Erythroblast (primary cell): Measurements from ENCODE around the gene TRIO.

Experiments used
- DNase-seq, 2 experiments: peaks; one replicate each; lab custom pipeline; 2025; lab: John Stamatoyannopoulos, UW
- GATA1 ChIP-seq: IDR thresholded peaks from 2 replicates; pipeline ENCODE4 v1.6.1; 2011; ENCODE audit warnings: low read depth, mild to moderate bottlenecking, control low read depth, low read length, moderate library complexity
- POLR2A ChIP-seq: IDR thresholded peaks from 2 replicates; pipeline ENCODE4 v1.6.1; 2011; ENCODE audit warnings: mild to moderate bottlenecking, low read length

TRIO gene

GRCh38 chr5:14223372-14223771, 80.2 kb downstream of the TRIO start:
- TF ChIP-seq GATA1 = no peak
- TF ChIP-seq POLR2A = no peak
- DNase-seq = no peak

DNA sequence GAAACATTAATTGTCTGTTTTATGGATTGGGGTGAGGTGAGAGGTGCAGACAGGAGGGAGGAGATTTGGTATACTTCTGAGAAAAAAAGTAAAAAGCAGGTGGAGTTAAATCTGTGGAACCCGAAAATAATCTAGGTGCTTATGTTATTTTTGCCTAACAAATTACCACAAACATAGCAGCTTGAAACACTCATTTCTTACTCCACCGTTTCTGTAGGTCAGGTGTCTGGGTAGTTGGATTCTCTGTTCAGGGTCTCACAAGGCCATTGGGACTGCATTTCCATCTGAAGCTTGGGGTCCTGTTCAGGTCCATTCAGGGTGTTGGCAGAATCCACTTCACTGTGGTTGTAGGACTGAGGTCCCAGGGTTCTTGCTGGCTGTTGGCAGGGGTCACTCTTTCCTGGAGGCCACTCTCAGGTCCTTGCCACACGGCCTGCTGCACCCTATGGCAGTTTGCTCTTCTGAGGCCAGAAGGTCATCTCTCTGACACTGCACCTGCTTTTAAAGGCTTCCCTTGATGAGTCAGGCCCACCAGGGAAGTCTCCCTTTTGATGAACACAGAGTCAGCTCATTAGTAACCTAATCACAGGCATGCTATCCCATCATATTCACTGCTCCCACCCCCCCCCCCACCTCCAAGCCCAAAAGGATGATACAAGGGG, 82.2 kb downstream of the TRIO start:
- TF ChIP-seq POLR2A (no peak), GATA1 (no peak)
- no peak for DNase-seq

GRCh38 chr5:14226149-14226548, 83.0 kb downstream of the TRIO start:
- TF ChIP-seq GATA1 (no peak), POLR2A (no peak)
- DNase-seq = no peak

DNA sequence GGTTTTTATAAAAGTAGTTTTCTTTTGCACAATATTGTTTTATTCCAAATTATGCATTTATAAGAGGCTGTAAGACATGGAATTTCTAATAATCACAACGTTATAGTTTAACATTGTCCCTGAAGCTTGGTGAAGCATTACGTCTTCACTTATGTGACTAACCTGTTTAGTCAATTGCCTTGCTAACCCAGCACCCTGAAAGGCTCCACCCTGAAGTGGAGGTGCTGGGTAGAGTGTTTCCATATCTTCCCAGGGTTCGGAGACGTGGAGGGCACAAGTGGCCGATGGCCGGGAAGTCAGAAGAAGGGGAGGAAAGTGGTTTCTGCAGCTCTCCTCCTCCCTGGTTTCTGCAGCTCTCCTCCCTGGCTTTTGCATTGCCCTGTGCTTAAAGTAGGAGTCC, 83.4 kb downstream of the TRIO start:
- no peak for DNase-seq
- no peak for TF ChIP-seq GATA1
- no peak for TF ChIP-seq POLR2A

DNA sequence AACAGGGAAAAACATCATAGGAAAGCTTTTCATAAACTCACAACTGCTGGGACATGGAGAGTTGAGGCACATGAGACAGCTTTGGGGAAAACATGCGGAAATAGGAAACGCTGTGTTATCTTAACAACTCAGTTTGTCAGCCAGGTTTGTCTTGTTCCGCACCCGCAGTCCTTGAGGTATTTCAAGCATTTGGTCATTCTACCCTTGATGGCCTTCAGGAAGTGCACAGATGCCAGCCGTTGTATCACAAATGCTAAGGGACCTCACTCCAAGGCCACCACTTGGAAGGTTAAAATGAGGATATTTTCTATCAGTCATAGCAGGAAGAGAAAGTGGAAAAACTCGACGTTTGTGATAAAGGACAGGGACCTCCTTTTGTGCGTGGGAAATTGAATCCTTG, 83.8 kb downstream of the TRIO start:
- no peak for DNase-seq
- TF ChIP-seq GATA1 (no peak), POLR2A (no peak)

DNA sequence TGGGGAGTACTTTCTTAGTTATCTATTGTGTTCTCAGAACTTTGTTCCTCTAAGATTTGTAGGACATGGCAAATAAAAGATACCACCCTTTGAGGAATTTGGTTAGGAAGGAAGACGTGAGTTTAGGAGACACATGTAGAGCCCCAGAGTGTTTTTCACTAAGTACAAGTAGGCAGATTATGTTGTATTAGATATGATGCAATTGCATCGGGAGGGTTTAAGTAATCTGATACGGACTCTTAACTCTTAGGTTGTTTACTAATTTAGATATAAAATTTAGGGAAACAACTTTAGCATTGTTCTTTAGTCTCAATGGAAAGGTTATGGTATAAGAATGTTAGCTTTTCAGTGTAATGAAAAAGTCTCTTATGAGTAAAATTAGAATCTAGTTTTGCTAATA, 84.4 kb downstream of the TRIO start:
- no peak for TF ChIP-seq GATA1
- TF ChIP-seq POLR2A = no peak
- no peak for DNase-seq

DNA sequence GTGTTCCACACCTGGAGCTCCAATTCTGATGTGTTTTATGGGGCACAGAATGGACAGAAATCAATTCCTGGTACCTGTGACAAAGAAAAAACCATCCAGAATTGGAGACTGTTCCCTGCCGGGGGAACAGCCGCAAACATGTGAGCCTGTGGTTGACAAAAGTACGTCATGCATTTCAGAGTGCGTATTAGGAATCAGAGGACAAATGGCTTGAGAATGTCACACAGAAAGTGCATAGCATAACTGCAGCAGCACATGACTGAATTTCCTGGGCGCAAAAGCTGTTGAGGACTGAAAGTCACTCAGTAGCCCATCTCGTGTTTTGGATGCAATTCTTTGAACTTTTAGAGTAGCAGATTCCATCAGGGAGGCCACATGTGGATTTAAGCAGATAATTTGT, 85.1 kb downstream of the TRIO start:
- DNase-seq = no peak
- TF ChIP-seq GATA1 (no peak), POLR2A (no peak)

GRCh38 chr5:14229181-14229580, 86.0 kb downstream of the TRIO start:
- no peak for TF ChIP-seq GATA1
- TF ChIP-seq POLR2A = no peak
- no peak for DNase-seq

DNA sequence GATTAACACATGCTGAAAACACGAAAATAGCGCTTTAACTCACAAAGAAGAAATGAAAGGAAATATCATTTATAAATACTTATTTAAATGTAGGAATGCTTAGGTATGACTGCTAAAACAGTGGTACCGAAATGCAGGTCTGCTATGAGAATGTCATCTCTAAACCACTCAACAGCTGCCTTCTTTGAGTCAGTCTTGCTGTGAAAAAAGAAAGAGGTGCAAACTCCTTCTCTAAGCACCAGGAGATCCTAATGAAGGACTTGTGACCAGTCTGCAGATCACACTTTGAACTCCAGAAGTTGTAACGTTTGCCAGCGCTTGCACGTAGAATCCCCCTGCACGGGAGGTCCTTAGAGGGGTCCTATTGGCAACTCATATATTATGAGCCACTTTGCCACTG, 86.6 kb downstream of the TRIO start:
- no peak for TF ChIP-seq POLR2A
- TF ChIP-seq GATA1 = no peak
- DNase-seq = no peak

GRCh38 chr5:14231156-14231555, 88.0 kb downstream of the TRIO start:
- no peak for DNase-seq
- TF ChIP-seq POLR2A (no peak), GATA1 (no peak)

DNA sequence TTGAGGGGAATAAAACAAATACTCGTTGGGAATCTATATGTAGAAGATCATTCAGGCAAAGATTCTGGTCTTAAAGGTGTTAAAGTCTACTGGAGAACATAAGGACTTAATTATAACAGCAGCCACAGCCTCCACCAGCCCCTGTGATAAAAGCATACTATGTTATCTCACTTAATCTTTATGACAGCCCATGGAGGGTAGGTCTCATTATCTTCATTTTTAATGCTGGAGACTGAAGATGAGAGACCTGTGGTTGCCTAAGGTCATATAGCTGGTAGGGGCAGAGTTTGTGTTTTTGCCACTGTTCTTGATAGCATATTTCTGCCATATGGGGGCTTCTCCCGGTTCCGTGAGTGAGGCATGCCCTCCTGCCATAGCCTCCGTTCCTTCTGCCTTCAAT, 88.7 kb downstream of the TRIO start:
- TF ChIP-seq GATA1 (no peak), POLR2A (no peak)

DNA sequence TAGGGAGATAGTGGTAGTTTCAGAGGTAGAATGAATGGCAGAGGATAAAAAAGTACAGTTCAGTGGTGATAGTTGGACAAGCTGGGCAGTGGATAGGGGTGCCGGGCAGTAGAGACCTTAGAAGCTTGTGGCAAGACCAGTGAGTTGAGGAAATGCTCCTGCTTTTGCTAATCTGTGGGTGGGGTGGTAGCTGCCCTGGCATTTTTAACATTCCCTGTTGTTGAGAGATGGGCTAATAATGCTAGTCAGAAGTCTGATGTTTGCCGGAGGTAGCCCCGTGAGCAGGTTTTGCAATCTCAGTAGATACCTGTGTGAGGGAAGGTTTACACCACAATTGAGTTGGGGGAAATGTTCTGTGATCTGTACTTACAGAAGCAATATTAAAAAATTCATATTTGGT, 91.1 kb downstream of the TRIO start:
- no peak for TF ChIP-seq POLR2A
- no peak for TF ChIP-seq GATA1
- no peak for DNase-seq

More for the DNA sequence above, 88.7 kb downstream of the TRIO start:
- peak; percentile 6 to 60 for DNase-seq

GRCh38 chr5:14235872-14236271, 92.7 kb downstream of the TRIO start:
- no peak for TF ChIP-seq GATA1
- no peak for TF ChIP-seq POLR2A
- no peak for DNase-seq

DNA sequence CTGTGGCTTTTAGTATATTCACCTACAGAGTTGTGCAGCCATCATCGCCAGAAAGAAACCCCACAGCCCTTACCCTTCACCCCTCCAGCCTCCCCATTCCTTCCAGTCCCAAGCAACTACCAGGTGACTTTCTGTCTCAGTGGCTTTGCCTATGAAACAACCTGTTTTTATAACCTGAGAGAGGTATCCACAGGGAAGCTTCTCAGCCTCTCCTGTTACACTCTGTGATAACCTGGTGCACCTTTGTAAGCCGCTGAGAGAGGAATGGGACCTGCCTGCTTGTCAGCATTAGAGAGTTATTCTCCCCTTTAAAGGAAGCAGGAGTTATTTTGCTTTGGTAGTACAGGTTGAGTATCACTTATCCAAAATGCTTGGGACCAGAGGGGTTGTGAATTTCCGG, 93.6 kb downstream of the TRIO start:
- TF ChIP-seq POLR2A (no peak), GATA1 (no peak)
- no peak for DNase-seq
